Measurements from ENCODE around the gene NPR2. TPM values are rescaled to one million over a fixed set of nuclear protein-coding genes. Genes with fewer than 3 reads are reported as not detected.

NPR2 gene
- total and polyA plus RNA-seq, 2 of the 13 experiments (the other 11 are each of a cell fraction or from before 2014, with no cell fraction given): 7.4 to 9.4 TPM

DNA sequence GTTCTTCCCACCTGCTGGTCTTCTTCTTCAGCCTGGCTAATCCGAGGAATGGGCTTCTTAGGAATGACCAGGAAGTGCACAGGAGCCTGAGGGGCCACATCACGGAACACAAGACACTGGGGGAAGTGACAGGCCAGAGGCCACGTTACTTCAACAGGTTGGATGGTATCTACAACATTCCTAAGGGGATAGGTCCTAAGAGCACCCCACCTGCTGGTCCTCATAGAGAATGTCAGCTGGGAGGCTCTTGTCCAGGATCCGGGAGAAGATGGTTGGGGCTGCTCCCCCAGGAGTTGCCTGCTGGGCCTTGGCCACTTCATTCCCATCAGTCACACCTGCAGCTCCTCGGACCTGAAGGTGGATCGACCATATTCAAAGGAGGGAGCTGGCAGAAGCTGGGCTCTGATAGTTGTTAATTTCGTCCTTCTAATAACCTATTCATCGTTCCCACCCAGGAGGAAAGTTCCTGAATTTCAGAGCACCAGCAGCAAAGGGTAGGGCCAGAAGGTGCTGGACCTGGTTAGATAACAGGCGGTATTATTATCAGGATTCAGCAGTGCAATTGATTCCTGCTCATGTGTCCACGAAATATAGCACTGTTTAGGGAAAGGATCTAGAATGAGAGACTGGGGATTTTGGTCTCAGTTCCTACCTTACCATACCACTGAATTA lies 22.2 kb downstream of the NPR2 start (continued):
- TF ChIP-seq, protein P1, sequence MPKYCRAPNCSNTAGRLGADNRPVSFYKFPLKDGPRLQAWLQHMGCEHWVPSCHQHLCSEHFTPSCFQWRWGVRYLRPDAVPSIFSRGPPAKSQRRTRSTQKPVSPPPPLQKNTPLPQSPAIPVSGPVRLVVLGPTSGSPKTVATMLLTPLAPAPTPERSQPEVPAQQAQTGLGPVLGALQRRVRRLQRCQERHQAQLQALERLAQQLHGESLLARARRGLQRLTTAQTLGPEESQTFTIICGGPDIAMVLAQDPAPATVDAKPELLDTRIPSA (CRISPR knock-in tag; IDR thresholded peaks at IDR 0.05; ENCODE audit: borderline replicate concordance): no peak
- 0 out of 2 replicates have a peak, but pooled peaks have one; percentile 14 for TF ChIP-seq GLI4 (CRISPR knock-in tag; IDR thresholded peaks at IDR 0.05; ENCODE audit: borderline replicate concordance)
- TF ChIP-seq TCF7L2 (IDR thresholded peaks at IDR 0.05; ENCODE audit: low read depth, low read length): no peak
- TF ChIP-seq HNF1B (CRISPR knock-in tag; IDR thresholded peaks at IDR 0.05): 0 out of 2 replicates have a peak, but pooled peaks have one; percentile 45
- peak; percentile 4 for TF ChIP-seq ZNF335 (CRISPR knock-in tag; IDR thresholded peaks at IDR 0.05)
- TF ChIP-seq SNAI1 (CRISPR knock-in tag; IDR thresholded peaks at IDR 0.05; ENCODE audit: borderline replicate concordance): no peak
- TF ChIP-seq TEAD3 (CRISPR knock-in tag; optimal IDR thresholded peaks at IDR 0.05; ENCODE audit: borderline replicate concordance): peak; percentile 44
- TF ChIP-seq, protein P2, sequence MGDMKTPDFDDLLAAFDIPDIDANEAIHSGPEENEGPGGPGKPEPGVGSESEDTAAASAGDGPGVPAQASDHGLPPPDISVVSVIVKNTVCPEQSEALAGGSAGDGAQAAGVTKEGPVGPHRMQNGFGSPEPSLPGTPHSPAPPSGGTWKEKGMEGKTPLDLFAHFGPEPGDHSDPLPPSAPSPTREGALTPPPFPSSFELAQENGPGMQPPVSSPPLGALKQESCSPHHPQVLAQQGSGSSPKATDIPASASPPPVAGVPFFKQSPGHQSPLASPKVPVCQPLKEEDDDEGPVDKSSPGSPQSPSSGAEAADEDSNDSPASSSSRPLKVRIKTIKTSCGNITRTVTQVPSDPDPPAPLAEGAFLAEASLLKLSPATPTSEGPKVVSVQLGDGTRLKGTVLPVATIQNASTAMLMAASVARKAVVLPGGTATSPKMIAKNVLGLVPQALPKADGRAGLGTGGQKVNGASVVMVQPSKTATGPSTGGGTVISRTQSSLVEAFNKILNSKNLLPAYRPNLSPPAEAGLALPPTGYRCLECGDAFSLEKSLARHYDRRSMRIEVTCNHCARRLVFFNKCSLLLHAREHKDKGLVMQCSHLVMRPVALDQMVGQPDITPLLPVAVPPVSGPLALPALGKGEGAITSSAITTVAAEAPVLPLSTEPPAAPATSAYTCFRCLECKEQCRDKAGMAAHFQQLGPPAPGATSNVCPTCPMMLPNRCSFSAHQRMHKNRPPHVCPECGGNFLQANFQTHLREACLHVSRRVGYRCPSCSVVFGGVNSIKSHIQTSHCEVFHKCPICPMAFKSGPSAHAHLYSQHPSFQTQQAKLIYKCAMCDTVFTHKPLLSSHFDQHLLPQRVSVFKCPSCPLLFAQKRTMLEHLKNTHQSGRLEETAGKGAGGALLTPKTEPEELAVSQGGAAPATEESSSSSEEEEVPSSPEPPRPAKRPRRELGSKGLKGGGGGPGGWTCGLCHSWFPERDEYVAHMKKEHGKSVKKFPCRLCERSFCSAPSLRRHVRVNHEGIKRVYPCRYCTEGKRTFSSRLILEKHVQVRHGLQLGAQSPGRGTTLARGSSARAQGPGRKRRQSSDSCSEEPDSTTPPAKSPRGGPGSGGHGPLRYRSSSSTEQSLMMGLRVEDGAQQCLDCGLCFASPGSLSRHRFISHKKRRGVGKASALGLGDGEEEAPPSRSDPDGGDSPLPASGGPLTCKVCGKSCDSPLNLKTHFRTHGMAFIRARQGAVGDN (CRISPR knock-in tag; IDR thresholded peaks at IDR 0.05): peak; percentile 19; the same call in 1 of the 2 replicates
- TF ChIP-seq TRIM24 (CRISPR knock-in tag; IDR thresholded peaks at IDR 0.05): no peak
- TF ChIP-seq ZNF652 (CRISPR knock-in tag; IDR thresholded peaks at IDR 0.05; ENCODE audit: borderline replicate concordance, low read depth): no peak
- peak; percentile 64 for TF ChIP-seq XRCC5 (optimal IDR thresholded peaks at IDR 0.05; ENCODE audit: low read length)
- TF ChIP-seq ARNTL (CRISPR knock-in tag; IDR thresholded peaks at IDR 0.05): no peak
- 0 out of 2 replicates have a peak, but pooled peaks have one; percentile 14 for TF ChIP-seq ZNF558 (CRISPR knock-in tag; IDR thresholded peaks at IDR 0.05; ENCODE audit: borderline replicate concordance)
- 0 out of 2 replicates have a peak, but pooled peaks have one; percentile 52 for TF ChIP-seq ZBTB42 (CRISPR knock-in tag; IDR thresholded peaks at IDR 0.05)
- 0 out of 2 replicates have a peak, but pooled peaks have one; percentile 29 for TF ChIP-seq TFAP4 (IDR thresholded peaks at IDR 0.05; ENCODE audit: borderline replicate concordance, low read depth)
- TF ChIP-seq SIX4 (CRISPR knock-in tag; IDR thresholded peaks at IDR 0.05): no peak
- TF ChIP-seq FOXM1 (CRISPR knock-in tag; IDR thresholded peaks at IDR 0.05): no peak
- TF ChIP-seq KLF13 (CRISPR knock-in tag; IDR thresholded peaks at IDR 0.05): no peak
- TF ChIP-seq NONO (IDR thresholded peaks at IDR 0.05): no peak
- TF ChIP-seq NONO (CRISPR knock-in tag; conservative IDR thresholded peaks at IDR 0.05): peak; percentile 36; the same call in 1 of the 2 replicates
- TF ChIP-seq TIGD3 (CRISPR knock-in tag; IDR thresholded peaks at IDR 0.05; ENCODE audit: borderline replicate concordance): peak; percentile 54; the same call in 1 of the 2 replicates
- TF ChIP-seq RFX5 (IDR thresholded peaks at IDR 0.05; ENCODE audit: low read depth, low read length): no peak
